Measurements from ENCODE around the gene UBN1.

GRCh38 chr16:4847774-4848587, 700 bp downstream of the UBN1 start:
- TF ChIP-seq CTCF (IDR thresholded peaks at IDR 0.05; ENCODE audit: low read length) (no peak), EZH2 (IDR thresholded peaks at IDR 0.05; ENCODE audit: borderline replicate concordance, low read length) (no peak)

Measured in OCI-LY1 (cell line).